Fibroblast of upper back skin (primary cell): ENCODE results near the gene FAF2.
A peak's percentile ranks its signal among the peaks of the same experiment; 100 is the strongest.

Experiments
- DNase-seq: peaks from one replicate; pipeline ENCODE4 v3.0.0-alpha.2; 2013

FAF2 gene

DNA sequence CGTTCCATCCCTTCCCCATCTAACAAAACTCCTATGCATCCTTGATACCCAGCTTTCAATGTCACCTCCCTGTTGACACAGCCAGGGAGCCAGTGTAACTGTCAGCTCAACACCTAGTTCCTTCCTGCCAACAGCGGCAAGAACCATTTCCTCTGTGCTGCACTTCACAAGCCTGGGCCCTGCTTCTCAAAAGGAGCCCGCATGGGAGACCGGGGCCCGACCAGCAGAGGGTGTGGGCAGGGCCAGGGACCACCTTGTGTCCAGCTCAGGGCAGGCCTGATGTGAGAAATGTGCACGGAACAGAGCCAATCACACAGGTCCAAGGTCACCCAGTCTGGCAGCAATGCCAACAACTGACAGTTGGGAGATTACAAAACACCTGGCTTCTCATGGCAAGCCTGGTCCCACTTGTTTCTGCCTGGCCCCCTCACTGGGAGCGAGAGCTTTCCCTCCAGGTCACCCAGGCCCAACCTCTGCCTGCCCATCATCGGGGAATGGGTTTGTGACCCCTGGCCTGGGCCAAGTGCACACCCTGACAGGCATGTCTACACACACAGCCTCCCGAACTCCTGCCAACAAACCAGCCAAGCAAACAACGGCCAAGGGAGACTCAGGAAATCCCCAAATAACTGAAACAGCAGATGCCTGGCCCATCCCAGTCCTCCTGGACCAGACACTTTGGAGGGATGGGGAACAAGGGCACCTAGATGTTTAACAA lies 85.9 kb downstream of the FAF2 start:
- no peak for DNase-seq

DNA sequence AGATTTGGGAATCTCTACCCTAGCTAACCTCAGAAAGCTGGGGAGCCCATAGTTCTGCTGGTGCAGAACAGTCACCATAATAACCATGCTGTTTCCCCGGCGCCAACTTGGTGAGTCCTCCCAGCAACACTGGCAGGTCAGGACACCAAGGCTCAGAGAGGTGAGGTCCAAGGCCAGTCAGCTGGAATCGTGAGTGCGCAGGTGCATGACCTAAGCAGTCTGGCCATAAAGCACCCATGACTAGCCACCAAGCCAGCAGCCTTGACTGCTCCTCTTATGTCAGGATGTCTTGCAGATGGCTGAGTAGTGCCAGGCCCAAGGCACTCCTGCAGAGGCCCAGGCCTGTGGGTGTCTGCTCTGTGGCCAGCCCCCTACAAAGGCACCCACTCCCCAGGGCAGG lies 86.5 kb downstream of the FAF2 start:
- DNase-seq: no peak

DNA sequence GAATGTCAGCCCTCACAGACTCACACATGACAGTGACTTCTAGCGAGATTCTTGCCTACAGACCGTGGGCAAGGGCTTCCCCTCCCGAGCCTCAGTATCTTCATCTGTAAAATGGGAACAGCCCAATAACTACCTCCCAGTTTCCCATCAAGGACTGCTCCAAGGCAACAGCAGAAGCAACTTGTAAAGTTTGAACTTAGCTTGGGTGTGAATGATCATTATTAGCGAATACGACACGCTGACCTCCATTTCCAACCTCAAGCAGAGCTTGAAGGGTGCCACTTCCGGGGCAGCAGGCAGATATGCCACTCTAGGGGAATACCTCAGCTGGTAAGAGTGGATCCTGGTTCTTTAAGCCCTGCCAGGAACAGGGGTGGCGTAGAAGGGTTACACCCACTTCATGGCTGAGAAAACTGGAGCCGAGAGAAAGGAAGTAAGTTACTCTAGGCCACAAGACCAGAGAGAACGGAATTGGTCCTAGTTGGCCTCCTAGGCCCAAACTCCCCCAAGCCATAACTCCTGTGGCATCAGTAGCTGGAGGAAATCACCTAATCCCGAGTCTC lies 87.0 kb downstream of the FAF2 start:
- DNase-seq: no peak

DNA sequence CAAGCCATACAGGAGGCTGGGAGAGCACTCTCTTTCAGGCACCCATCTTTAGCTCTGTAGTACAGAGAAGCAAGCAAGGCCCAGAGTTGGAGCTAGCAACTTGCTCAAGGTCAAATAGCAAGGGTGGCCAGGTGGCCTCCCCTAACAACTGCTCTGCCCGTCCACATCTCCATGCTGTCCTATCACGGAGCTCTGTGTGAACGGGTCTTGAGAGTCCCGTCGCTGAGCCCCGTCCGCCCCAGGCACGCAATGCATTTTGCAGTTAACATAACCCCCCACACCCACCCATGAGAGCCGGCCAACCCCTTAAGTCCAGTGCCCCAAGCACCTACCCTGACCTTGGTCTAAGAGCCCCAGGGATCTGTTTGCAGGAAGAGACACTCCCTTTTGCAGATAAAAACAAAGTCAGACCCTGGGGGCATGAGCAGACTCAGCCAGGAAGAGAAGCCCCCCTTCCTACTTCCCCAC lies 87.5 kb downstream of the FAF2 start:
- DNase-seq: no peak

DNA sequence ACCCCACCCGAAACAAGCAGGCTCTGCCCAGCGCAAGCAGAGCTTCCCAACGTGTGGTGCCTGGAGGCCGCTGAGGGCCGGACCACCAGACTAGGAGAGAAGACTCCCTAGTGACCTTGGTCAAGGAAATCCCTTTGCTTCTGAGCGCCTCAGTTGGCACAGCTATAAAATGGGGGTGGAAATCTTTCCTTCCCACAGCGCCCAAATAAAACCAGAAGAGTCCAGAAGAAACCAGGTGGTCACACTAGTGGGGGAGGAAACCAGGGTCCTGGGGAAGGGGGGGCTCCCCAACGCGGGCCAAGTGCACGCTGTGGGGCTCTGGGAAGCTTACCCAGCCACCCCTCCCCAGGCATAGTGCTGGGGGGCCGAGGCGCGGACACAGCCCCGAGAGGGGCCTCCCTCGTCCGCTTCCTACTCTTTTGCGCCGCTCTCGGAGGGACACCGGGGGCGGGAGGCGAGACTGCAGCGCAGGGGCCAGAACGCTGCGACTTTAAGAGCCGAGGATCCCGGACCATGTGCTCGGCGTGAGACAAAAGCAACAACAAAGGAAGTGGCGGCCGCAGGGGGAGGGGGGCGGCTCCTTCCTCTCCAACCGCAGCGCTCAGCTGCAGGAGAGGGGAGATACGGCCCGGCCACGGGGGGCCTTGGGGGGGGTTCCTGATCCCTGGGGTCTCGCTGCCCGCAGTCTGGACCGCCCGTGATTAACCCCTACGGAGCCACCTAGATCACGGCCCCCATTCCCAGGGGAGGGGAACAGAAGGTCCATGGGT lies 88.1 kb downstream of the FAF2 start:
- peak; percentile 83 for DNase-seq

DNA sequence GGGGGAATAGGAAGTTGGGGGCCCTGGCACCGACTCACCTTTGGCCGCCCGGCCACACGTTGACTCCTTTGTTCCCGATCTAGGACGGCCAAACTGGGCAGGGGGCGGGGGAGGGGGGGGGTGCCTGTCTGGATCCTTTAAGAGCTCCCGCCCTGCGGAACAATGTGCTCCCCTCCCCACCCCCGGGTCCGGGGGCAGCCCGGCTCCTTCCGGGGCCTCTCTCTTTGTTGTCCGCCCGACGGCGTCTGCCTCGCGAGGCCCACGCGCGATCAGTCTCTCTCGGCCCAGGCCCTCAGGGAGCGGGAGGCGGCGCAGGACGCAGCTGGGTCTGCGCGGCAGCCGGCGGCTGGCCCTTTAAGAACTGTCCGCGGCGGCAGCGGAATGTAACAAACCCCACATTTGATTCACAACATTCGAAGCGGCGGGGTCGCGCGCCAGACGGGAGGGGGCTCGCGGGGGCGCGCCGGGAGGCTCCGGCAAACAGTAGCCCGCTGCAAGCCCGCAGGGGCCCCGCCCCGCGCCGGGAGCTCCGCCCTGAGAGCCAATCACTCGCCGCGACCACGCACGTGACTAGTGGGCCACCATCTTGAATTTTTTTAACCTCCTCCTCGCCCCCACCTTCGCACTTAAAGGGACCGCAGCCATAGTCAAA lies 88.8 kb downstream of the FAF2 start, which contains the start of gene RNF44:
Gene RNF44 (minus strand): TSS at position 501 of the 652 bp plus-strand sequence. CDS start 4,930 bp downstream, outside the sequence.
- DNase-seq: peak; percentile 98

DNA sequence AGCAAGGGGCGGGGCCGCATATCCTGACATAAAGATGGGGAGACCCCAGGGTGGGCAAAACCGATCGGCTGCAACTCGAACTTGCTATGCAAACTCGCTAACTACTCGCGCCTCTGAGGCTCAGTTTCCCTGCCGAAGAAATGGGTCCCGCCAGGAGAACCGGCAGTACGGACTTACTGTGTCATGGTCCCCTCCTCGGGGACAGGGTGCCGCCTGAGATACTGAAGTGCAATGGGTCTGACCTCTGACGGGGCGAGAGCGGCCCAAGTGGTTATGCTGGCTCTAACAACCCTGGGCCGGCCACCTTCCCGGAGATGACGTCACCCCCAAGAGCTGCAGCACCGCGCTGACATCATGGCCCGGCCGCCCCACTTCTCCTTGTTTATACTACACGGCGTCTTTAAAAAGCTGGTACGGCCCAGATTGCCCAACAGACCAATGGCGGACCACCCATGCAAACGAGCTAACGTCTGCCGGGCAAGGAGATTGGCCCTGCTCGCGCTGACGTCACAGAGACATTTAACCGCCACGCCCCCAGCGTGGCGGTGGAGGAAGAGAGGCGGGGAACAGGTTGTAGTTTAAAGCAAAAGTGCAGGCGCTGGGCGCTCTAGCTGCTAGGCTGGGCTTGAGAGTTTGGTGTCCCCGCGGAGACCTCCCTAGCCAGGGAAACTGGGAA lies 89.5 kb downstream of the FAF2 start:
- DNase-seq: peak; percentile 100

DNA sequence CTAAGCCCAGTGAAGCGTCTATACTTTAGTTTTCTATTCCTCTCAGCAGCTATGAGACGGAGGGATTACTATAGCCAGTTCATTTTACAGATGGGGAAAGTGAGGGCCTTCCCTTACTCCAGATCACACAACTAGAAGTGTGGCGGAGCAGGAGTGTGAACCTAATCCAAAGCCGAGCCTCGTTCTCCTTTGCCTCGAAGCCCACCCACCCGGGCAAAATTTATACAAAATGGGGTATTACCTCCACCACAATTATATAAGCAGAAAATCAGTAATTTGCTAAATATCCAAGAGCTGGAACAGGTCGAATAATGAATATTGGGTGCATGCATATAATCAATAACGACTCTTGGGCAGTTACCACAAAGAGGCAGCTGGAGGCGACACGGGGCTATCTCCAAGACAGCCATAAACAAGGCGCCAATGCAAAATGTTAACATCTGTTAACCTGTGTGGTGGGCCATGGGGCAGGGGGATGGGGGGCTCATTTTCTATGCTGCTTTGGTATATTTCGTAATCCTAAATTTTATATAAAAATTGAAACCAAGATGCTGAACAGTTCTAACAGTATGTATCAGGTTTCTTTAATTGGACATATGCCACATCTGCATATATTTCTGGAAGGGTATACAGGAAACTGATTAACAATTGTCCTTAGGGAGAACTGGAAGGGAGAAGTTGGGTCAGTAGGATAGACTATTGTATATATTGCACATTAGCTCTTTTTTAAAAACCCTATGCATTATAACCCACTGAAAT lies 90.2 kb downstream of the FAF2 start:
- DNase-seq: peak; percentile 22

DNA sequence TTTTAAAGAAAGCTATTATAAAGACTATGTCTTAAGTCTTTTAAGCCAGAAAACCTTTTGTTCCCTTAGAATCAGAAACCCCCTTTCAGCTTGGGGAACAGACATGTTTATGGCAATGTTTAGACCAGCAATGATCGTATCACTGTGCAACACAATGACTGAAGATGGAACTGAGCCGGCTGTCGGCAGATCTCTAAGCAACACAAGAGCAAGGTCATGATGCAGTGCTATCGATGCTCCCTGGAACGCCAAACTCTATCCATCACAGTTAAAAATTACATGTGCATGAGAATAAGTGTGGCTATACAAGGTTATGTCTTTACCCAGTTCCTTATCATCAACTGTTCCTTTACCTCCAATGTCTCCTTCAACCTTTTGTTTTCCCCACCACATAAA lies 90.8 kb downstream of the FAF2 start:
- DNase-seq: no peak

DNA sequence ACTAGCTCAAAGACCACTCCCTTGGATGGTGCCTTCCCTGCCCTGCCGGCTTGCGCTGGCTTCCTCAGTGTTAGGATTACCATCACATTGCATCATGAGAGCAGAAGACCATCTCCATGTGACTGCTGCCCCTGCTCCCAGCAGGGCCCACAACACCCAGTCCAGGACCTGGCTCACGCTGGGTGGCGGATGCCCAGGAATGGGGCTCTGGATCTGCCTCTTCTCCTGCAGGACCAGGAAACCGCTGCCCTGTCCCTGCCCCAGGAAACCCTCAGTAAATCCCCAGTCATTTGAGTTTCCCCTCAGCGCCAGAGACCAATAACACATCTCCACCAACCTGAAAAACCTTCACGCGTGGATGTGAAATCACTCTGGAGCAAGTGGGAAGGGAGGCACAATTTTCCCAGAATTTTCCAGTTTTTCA lies 92.3 kb downstream of the FAF2 start:
- no peak for DNase-seq

DNA sequence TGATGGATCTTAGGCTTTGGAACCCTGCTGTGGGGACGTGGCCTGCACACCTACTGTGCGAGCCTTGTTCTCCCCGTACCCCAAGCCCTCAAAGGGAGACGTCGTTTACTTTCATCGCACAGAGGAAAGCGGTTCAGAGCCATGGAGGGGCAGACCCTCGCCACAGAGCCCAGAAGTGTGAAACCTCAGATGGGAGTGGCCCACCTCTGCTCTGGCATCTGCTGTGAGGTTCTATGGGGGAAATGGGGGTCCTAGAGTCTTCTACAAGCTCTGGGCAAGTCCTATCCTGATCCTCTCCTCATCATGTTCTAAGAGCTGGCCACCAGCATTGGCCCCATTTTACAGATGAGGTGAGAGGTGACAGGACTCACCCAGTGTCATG lies 92.8 kb downstream of the FAF2 start:
- no peak for DNase-seq

DNA sequence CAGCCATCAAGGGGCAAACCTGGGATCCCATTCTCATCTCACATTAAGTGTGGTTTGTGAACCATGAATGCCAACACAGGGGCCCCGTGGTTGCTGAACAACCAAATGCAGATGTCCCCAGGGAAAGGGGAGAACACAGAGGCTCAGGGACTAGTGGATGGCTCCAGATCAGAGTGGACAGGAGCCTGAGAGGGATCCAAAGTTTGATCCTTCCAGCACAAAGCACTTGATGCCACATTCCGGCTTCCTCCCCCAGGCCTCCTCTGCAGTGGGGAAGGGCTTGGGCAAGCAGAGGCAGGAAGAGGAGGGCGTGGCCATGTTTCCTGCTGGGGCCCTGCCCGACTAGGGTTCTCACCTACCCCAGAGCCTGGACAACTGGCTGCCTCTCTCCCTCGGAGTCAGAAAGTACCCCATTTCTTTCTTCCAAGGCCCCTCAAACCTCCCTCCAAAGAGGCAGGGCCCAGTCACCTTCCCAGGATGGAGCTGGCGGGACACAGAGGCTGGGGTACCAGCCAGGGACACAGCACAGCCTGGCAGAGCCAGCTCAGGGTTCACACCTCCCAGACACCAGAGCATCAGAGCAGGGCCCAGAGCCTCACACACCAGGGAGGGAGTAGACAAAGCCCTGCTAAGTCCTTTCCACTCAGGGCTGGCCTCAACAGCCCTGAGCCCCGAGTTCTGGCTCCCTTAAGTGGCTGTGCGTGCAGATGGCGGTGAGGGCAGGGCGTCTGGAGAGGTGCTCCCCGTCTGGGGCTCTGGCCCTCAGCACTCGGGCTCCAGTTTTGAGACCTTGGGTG lies 93.4 kb downstream of the FAF2 start:
- DNase-seq: no peak

DNA sequence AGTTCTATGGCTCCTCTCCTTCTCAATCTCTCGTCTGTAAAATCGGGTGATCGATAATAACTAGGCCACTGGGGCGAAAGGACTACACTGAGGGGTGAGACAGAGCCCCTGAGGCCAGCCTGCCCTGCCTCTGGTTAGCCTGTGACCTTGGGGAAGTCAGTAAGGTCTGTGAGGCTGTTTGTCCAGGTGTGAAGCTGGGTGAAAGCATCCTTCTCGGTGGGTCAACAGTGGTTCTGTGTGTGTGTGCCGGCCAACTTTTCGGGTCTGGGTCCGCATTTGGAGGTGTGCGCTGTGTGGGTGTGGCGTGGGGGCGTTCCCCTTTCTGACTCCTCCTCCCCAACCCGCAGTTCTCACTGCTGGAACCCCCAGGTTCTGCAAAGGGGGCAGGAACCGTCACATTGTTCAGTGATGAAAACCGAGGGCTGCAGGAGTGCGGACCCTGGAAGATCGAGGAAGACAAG lies 94.0 kb downstream of the FAF2 start:
- DNase-seq: no peak

DNA sequence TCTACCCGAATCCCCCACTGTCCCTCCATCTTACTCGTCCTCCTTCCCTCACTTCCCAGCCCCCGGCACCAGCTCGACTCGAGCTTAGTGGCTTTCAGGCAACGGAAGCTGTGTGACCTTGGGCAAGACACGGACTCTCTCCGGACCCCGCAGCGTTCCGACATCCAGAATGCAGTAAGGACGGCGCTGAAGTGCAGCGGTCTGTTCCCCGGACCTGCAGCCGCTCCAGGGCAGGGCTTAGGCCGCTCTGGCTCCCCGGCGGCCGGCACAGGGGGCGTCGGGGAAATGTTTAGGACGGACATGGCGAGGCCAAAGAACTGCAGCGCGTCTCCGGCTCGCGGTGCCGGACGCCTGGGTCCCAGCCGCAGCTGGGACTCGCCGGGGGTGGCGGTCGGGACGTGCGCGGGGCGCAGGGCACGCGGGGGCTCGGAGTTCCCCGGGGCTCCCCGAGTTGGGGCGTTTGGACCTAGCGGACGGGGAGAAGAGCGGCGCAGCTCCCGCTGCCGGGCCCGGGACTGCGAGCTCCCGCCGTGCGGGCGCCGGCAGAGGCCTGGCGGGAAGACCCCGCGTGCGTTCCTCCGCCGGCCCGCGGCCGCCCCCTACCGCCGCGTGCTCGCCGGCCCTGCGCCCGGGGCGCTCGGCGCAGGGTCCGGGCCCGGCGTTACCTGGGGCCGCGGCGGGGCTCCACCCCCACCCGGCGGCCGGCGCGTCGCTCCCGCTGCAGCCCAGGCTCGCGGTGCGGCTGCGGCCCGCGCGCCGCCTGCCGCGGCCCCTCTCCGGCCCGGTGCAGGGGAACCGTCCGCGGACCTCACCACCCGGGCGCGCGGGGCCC lies 94.6 kb downstream of the FAF2 start:
- no peak for DNase-seq

DNA sequence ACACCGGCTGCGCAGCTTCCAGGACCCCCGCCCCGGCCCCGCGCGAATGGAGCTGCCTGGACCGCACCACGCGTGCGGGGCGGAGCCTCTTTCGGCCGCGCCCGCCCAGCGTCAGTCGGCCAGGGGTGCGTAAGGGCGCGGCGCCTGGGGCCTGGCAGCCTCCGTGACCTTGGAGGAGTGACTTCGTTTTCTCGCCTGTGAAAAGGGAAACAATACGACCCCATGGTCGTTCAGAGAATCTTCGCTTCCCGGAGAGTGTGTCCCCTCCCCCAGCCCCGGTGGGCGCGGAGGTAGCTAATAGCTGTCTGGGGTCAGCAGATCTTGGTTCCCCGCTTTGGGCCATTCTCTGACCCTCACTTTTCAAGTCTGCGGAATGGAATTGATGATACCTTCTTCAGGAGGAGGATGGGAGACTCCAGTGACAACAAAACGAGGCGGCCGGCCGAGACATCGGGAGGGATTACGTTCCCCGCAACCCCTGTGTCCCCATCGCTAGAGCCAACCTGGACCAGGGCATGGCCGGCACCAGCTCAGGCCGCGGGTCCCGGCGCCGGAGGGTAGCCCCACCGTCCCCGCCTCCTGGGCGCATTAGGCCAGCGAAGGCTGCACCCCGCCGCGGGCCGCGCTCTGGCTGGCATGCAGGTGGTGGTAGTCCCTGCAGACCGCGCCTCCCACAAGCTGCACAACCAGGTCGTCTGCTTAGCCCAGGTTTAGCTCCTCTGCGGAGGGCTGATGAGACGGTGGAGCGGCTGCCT lies 95.4 kb downstream of the FAF2 start:
- no peak for DNase-seq

DNA sequence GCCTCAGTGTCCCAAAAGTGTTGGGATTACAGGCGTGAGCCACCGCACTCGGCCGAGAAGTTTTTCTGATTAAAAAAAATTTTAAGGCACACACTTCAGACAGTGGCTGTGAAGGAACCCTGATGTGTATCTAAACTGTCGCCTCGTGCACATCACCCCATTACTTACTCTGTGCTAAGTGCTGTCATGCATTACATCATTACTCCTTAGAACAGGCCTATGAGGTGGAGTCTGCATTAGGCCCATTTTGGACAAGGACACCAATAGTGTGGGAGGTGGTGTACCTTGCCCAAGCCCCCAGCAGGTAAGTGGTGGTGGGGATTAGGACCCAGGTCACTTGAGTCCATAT lies 97.2 kb downstream of the FAF2 start:
- no peak for DNase-seq

DNA sequence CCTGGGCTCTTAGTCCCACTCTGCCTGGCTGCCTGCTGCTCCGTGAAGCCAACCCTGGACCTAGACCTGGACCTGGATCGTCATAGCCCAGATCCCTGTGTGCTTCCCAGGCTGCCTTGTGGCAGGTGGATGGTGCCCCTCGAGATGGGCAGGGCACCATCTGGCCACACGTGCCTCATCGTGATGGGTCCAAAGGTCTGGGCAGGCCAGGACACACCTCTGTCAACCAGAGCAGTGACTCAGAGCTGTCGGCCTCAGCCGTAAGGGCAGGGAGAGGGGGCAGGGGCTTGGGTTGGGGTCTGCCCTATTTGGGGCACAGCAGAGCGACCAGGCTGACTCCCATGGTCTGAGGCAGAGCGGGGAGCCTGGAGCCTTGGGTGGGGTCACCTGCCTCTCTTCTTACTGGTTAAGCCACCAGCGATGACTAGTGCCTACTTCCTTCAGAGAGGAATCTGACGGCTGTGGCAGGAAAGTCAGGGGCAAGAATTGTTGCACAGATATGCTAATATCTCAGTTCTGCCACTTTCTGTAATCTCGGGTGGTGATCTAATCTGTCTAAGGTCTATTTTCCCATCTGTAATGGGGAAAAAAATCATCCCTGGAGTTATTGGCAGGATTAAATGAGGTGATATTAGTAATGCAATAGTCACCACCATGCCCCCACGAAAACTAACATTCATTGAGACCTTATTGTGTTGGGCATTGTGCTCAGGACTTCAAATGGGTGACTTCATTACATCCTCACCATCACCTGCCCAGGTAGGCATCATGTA lies 97.7 kb downstream of the FAF2 start:
- DNase-seq: no peak

DNA sequence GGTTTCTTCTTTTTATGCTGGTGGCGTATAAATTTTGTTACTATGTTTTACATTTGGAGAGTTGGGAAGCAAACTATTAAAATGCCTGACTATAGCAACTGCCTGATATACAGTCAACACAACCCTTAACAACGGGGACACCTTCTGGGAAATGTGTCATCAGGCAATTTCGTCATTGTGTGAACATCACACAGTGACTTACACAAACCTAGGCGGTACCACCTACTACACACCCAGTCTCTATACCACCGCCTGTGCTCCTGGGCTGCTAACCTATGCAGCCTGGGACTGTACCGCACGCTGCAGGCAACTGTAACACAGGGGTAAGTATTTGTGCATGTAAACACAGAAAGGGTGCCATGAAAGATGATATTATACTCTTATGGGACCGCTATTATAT lies 99.6 kb downstream of the FAF2 start:
- DNase-seq: no peak

DNA sequence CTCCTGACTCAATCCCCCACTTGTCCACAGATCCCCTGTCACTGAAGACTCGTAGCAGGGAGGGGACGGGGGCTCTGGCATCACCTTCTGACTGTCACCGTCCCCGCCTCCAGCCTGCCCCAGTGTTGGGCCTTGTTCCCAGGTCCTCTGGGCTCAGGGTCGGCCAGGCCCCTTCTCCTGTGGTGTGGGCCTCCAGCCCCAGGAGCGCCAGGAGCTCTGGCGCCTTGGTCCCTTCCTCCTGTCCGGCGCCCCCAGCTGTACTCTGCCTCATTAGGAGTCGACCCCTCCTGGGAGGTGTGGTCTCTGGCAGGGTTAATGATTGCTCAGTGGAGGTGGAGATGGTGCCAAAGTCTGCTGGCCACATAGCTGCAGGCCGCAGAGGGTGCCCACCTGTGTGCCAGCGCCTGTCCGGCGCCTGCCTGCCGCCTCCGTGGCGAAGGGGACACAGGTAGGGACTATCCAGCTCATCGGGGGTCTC lies 100.8 kb downstream of the FAF2 start, which contains the start of gene CDHR2:
Gene CDHR2 (plus strand): TSS at position 376 of the 478 bp plus-strand sequence. CDS start 16,011 bp downstream, outside the sequence.
- no peak for DNase-seq
